Mucosa of stomach (tissue), 1 donor: ENCODE results near the gene HBS1L.

Experiments used
- H3K27me3 ChIP-seq: one replicate; pipeline ENCODE4 v1.7.0; 2013; ENCODE audit warnings: mild to moderate bottlenecking, low read length; ENCODE audit not compliant: control insufficient read depth, insufficient read depth
- H3K36me3 ChIP-seq: one replicate; pipeline ENCODE4 v1.7.0; 2013; ENCODE audit warnings: low read length; ENCODE audit not compliant: control insufficient read depth, insufficient read depth
- H3K4me1 ChIP-seq: one replicate; pipeline ENCODE4 v1.7.0; 2013; ENCODE audit warnings: mild to moderate bottlenecking, low read length; ENCODE audit not compliant: control insufficient read depth, insufficient read depth
- H3K4me3 ChIP-seq: one replicate; pipeline ENCODE4 v1.7.0; 2013; ENCODE audit warnings: low read length
- H3K9ac ChIP-seq: one replicate; pipeline ENCODE4 v1.7.0; 2013; ENCODE audit warnings: mild to moderate bottlenecking, low read length, moderate library complexity
- H3K9me3 ChIP-seq: one replicate; pipeline ENCODE4 v1.7.0; 2013; ENCODE audit warnings: mild to moderate bottlenecking, low read length, moderate library complexity; ENCODE audit not compliant: control insufficient read depth
- donor health status: Pancreatic carcinoma.

HBS1L gene

DNA sequence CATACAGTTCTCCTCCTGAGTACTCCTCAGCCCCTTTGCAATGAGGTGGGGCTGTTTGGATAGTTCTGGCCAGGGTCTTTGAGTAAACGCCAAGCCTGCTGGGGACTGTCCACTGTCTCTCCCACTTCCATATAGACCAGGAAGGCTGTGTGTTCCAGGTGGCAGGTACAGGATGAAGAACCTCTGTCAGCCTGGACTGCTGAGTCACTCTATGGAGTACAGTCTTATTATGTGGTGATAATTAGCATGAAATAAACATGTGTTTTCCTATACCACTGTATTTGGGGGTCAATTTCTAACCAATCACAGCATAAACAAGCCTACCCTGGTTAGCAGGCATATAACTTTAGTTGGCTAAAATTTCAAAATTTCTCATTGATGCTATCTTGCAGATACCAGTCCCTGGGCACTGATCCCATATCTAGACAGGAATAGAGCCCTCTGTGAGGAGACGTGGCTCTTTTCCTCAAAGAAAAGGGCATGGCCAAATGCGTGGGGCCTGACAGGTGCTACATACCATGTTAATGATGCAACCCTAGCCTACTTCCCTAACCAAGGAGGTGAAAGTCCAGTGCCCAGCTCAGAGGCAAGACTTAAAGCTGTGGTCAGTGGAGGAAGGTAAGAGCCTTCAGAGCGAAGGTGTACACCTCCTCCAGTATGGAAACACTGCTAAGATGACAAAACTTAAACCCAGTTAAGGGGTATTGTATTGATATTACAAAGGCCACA, 100.2 kb downstream of the HBS1L start:
- Histone ChIP-seq H3K4me3 (no peak overlapping the region), H3K36me3 (no peaks in the 10 kb centered on the region), H3K27me3 (no peaks in the 10 kb centered on the region), H3K4me1 (no peaks in the 10 kb centered on the region), H3K9me3 (no peaks in the 10 kb centered on the region), H3K9ac (no peak overlapping the region)

DNA sequence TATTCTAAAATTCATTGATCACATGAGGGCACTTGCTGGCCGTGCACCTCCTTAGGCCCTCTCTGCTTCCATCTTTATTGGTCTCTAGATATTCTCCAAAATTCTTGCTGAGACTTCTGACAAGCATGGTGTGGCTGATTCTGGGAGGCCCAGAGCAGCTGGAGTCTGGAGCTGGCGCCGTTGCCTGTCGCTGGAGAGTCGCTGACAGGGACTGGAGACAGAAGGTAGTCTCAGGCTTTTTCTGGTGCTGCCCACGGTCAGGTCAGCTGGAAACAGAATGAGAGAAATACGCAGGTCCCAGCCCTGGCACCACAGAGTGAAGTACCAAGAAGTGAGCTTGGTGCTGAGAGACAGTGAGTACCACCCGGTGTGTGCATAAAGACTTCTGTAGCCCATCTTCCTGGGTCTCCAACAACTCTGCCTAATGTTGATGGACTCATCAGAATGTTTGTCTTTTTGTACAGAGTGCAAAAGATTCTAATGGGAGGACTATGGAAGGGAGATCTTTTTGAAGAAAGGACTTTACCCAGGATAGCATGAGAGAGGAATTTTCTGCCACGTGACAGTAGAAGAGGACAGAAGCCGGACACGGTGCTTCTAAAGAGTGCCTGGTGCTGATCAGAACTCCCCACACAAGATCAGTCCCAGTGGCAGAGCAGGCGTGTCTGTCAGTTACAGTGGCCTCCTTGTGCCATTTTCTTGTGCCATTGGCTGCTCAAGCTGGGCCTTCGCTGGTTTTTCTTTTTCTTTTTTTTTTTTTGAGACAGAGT, 102.9 kb downstream of the HBS1L start:
- Histone ChIP-seq H3K4me3 (no peak overlapping the region), H3K27me3 (no peaks in the 10 kb centered on the region)

DNA sequence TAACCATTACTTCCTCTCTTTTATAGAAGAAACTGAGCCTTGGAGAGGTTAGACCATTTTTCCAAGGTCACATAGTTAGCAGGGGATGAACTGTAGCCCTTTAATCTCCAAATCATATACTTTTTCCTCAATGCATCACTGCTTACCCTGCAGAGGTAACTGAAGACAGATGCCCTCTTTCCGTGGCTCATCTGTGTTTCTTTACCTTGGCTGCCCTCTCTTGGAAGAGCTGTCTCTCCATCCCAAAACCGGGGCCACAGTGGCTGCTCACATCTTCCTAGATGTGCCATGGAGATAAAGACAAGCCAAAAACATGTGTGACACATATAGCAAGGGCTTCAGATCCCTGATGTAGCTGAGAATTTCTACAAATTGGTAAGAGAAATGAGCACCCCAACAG, 104.1 kb downstream of the HBS1L start:
- no peak overlapping the region for H3K9ac ChIP-seq
- H3K4me1 ChIP-seq = no peaks in the 10 kb centered on the region
- H3K9me3 ChIP-seq = no peaks in the 10 kb centered on the region
- no peaks in the 10 kb centered on the region for H3K36me3 ChIP-seq
- no peaks in the 10 kb centered on the region for H3K27me3 ChIP-seq
- no peak overlapping the region for H3K4me3 ChIP-seq

More for the DNA sequence above, 102.9 kb downstream of the HBS1L start:
- Histone ChIP-seq H3K9me3 (no peaks in the 10 kb centered on the region), H3K36me3 (no peaks in the 10 kb centered on the region), H3K4me1 (no peaks in the 10 kb centered on the region), H3K9ac (no peak overlapping the region)

DNA sequence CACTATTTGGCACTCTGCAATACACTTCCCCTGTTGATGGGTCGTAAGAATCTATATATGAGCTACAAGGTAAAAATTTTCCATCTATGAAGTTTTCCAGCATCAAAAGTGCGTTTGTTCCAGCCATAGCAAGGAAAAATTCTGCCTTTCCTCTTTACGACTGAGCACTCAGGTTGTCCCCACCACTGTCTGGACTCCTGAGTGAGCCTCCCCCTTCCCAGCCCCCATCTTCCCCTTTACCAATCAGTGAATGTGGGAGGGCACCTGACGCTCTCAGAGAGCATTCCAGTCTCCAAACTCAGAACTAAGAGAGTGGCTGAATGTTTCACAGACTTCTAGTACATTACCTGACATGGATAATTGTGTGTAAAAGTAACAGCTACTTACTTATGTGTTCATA, 104.7 kb downstream of the HBS1L start, which contains the start of gene ALDH8A1:
ALDH8A1 (minus strand) TSS at position 175 of the 400 bp plus-strand sequence; CDS start at position 127, 48 bp downstream.
- H3K36me3 ChIP-seq = no peaks in the 10 kb centered on the region
- H3K27me3 ChIP-seq = no peaks in the 10 kb centered on the region
- no peak within 1 kb of the TSS for H3K4me3 ChIP-seq
- no peak within 1 kb of the TSS for H3K9ac ChIP-seq
- H3K9me3 ChIP-seq = no peaks in the 10 kb centered on the region
- no peaks in the 10 kb centered on the region for H3K4me1 ChIP-seq

DNA sequence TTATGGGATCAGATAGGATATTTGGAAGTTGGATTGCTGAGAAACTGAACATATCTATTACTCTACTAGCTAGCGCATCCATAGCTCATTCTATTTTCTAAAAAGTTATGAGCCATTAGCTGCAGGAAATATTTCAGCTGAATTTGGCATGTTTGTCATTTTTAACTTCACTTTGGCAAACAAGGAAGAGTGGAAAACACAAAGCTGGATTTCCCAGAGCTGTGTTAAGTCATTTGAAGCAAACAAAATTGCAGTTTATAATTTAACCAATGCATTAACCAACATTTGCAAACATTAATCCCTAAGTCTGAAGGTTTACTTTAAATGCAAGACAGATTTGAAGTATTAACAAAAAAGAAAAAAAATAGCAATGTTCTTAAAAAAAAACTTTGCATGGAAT, 105.9 kb downstream of the HBS1L start:
- H3K36me3 ChIP-seq = no peaks in the 10 kb centered on the region
- H3K9me3 ChIP-seq = no peaks in the 10 kb centered on the region
- H3K9ac ChIP-seq = no peak overlapping the region
- no peaks in the 10 kb centered on the region for H3K4me1 ChIP-seq
- no peaks in the 10 kb centered on the region for H3K27me3 ChIP-seq
- no peak overlapping the region for H3K4me3 ChIP-seq

DNA sequence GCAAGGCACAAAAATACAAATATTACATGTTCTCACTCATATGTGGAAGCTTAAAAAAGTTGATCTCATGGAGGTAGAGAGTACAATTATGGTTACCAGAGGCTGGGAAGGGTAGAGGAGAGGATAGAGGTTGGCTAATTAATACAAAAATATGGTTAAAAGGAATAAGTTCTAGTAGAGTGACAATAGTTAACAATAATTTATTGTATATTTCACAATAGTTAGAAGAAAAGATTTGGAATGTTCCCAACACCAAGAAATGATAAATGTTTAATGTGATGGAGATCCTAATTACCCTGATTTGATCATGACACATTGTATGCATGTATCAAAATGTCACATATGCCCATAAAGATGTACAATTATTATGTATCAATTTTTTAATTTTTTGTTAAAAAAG, 106.5 kb downstream of the HBS1L start:
- Histone ChIP-seq H3K27me3 (no peaks in the 10 kb centered on the region), H3K9ac (no peak overlapping the region), H3K4me1 (no peaks in the 10 kb centered on the region), H3K9me3 (no peaks in the 10 kb centered on the region), H3K4me3 (no peak overlapping the region), H3K36me3 (no peaks in the 10 kb centered on the region)

DNA sequence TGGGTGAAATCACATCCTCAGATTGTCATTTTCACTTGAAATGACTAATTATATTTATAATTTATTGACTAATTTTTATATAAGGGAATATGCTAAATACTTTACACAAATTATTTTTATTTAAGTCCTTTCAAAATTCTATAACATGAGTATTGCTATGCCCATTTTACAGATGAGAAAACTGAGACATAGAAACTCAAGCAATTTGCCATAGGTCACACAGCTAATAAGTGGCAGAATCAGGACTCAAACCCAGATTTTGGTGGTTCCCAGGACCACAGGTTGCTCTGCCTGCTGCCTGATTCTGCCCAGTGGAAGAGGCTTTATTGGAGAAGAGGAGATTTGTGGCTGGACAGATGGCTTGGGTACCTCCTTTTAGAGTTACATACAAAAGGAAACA, 109.6 kb downstream of the HBS1L start:
- Histone ChIP-seq H3K36me3 (no peaks in the 10 kb centered on the region), H3K4me3 (no peak overlapping the region), H3K9me3 (no peaks in the 10 kb centered on the region), H3K27me3 (no peaks in the 10 kb centered on the region), H3K9ac (no peak overlapping the region), H3K4me1 (no peaks in the 10 kb centered on the region)

DNA sequence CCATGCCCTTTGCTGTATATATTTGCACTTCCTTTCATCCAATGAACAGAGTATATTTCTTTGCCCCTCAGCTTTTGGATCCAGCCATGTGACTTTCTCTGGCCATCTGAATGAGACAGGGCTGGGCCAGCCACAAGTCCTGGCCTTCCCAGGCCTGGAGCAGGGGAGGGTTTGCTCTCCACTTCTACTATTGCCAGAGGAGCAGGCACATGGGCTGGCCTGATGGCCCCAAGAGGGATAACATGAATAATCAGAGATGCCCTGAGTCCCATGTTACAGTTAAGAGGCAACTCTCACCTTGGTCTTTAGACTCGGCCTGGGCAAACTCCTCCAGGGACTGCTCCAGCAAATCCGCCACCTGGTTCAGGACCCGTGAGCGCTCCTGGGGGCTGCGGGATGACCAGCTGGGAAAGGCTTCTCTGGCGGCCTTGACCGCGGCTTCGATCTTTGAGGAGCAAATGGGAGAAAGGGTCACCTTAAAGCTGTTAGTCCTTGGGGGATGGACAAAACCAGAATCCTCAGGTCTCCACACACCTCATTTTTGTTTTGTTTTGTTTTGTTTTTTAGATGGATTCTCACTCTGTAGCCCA, 111.0 kb downstream of the HBS1L start:
- Histone ChIP-seq H3K9ac (no peak overlapping the region), H3K36me3 (no peaks in the 10 kb centered on the region), H3K27me3 (no peaks in the 10 kb centered on the region), H3K9me3 (no peaks in the 10 kb centered on the region), H3K4me1 (no peaks in the 10 kb centered on the region), H3K4me3 (no peak overlapping the region)

DNA sequence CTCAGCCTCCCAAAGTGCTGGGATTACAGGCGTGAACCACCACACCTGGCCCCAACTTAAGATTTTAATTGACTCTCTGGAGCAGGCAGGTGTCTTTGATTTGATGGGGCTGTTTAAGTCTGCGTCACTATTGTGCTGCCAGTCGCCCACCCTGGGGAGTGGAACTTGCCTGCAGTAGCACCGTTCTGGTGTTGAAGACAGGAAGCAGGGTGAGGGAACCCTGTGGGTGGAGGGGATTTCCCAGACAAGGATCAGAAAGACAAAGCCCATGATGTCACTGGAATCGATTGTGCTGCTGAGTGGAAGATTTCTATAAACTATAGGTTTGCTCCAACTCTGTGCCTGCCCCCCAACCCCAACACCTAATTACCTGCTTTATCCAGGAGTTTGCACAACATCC, 115.7 kb downstream of the HBS1L start:
- no peaks in the 10 kb centered on the region for H3K36me3 ChIP-seq

DNA sequence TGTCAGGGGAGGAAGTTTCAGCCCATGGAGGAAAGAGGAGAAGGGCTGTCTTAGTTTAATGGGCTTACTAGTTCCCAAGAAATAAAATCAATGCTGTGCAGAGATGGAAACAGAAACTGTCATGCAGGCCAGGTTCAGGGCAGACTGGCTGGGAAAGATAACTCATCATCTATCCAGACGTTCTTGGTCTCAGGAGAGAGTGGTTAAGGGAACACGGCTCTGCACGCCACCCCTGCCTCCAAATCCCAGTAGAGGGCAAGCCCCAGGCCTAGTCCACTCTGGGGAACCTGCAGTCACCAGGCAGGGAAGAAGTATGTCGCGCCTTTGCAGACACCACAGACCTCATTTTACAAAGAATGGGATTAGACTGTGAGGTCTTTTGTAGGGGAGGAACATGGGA, 117.2 kb downstream of the HBS1L start:
- H3K9me3 ChIP-seq = no peaks in the 10 kb centered on the region
- H3K4me1 ChIP-seq = no peaks in the 10 kb centered on the region
- no peak overlapping the region for H3K4me3 ChIP-seq
- no peaks in the 10 kb centered on the region for H3K27me3 ChIP-seq
- no peaks in the 10 kb centered on the region for H3K36me3 ChIP-seq
- H3K9ac ChIP-seq = no peak overlapping the region

More for the DNA sequence above, 115.7 kb downstream of the HBS1L start:
- no peaks in the 10 kb centered on the region for H3K9me3 ChIP-seq
- H3K9ac ChIP-seq = no peak overlapping the region
- H3K4me3 ChIP-seq = no peak overlapping the region
- no peaks in the 10 kb centered on the region for H3K27me3 ChIP-seq
- H3K4me1 ChIP-seq = no peaks in the 10 kb centered on the region

DNA sequence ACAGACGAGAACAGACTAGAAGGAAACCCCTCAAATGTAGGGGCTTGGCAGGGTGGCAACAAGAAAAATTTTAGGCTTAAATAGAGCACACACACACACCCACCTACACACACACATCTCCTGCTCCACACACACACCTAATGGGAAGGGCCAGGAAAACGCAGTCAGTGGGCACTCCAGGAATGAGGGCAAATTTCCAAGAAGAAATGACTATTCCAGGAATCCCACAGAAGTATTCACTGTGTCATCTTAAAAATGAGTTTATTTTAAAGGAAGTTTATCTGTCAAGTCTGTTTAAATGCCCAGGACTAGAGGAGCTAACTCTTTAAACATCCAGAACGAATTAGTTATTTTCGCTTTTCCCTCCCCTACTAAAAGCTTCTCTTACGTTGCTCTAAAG, 117.7 kb downstream of the HBS1L start:
- Histone ChIP-seq H3K9me3 (no peaks in the 10 kb centered on the region), H3K4me1 (no peaks in the 10 kb centered on the region), H3K4me3 (no peak overlapping the region), H3K36me3 (no peaks in the 10 kb centered on the region), H3K27me3 (no peaks in the 10 kb centered on the region), H3K9ac (no peak overlapping the region)

DNA sequence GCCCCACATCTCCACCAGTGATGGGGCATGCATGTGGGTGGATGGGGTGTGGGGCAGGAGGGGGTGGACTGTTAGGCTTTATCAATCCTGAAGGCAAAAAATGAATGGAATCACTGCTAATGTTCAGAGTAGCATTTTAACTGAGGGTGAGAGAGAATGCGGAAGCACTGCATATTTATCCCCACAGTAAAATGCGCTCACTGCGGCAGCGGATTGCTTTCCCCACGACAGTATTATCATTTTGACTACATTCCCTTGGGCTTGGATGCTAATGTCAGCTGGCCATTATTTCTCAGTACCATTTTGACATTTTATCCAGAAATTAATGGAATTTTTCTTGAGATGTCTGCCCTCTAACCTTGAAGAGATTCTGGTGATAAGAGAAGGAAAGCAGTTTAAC, 118.1 kb downstream of the HBS1L start:
- Histone ChIP-seq H3K27me3 (no peaks in the 10 kb centered on the region), H3K36me3 (no peaks in the 10 kb centered on the region), H3K9me3 (no peaks in the 10 kb centered on the region), H3K4me3 (no peak overlapping the region), H3K9ac (no peak overlapping the region), H3K4me1 (no peaks in the 10 kb centered on the region)
